NCI-H1105 treated with DMSO at 0.1 percent for 48 hours (cell line): ENCODE results near the gene TUBB1.
"Not testable (repeated sequence)": the region's sequence is repeated elsewhere in the genome, so short reads cannot be mapped to it uniquely, and the experiment has no call there.

Experiments used
- DNase-seq: peaks from one replicate; lab custom pipeline; 2025; lab: John Stamatoyannopoulos, UW

TUBB1 gene

DNA sequence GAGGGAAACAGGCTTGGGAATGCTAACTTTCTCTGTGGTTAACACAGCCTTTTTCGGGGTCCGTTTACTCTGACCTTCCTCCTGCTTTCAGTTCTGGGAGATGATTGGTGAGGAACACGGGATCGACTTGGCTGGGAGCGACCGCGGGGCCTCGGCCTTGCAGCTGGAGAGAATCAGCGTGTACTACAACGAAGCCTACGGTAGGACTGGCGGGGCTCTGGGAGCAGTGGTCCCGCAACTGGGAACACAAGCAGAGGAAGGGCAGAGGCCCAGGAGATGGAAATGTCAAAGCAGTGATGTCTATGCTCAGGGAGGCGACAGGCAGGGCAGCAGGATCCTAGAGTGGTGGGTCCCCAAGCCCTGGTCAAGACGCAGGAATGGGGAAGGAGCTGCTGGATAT is 3.5 kb downstream of the TUBB1 start:
- DNase-seq = no peak

DNA sequence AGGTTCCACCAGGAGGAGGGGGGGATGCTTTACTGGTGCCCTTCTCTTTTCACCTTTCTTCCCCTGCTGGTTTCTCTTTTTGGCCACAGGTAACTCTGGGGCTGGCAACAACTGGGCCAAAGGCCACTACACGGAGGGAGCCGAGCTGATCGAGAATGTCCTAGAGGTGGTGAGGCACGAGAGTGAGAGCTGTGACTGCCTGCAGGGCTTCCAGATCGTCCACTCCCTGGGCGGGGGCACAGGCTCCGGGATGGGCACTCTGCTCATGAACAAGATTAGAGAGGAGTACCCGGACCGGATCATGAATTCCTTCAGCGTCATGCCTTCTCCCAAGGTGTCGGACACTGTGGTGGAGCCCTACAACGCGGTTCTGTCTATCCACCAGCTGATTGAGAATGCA is 4.4 kb downstream of the TUBB1 start:
- DNase-seq = no peak

DNA sequence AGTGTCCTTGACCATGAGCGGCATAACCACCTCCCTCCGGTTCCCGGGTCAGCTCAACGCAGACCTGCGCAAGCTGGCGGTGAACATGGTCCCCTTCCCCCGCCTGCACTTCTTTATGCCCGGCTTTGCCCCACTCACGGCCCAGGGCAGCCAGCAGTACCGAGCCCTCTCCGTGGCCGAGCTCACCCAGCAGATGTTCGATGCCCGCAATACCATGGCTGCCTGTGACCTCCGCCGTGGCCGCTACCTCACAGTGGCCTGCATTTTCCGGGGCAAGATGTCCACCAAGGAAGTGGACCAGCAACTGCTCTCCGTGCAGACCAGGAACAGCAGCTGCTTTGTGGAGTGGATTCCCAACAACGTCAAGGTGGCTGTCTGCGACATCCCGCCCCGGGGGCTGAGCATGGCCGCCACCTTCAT is 4.9 kb downstream of the TUBB1 start:
- DNase-seq = no peak

DNA sequence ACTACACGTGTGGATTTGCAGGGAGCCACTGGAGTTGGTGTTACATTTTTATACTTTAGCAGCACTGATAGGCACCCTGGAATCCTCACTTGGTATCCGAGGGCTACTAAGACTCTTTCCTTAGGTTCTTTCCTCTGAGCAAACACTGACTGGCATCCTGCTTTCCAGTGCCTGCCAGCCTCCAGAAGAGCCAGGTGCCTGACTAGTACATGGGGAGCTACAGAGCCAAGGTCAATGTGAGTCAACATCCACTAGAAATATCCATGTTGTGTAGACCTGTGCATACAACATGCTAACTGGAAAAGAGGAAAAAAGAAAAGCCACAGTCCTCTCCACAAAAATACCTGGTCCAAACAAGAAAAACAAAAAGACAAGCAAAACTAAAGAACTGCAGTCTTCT is 5.9 kb downstream of the TUBB1 start:
- DNase-seq = no peak

DNA sequence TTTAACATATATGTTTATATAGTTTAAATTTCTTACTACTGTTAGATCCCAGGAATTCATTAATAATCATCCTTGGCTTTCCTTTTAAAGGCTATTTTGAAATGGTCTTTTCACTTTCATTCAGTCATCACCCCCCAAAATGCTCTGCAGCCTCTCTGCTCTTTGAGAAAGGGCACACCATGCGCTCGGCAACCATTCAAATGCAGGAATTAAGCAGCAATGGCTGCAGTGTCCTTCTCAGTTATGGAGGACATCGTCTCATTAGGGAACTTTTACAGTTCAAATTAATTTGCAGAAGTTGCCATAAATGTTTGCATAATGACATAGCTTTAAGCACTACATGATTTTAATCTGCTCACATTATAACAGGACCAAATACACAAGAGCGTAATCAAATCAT is 6.3 kb downstream of the TUBB1 start:
- no peak for DNase-seq

DNA sequence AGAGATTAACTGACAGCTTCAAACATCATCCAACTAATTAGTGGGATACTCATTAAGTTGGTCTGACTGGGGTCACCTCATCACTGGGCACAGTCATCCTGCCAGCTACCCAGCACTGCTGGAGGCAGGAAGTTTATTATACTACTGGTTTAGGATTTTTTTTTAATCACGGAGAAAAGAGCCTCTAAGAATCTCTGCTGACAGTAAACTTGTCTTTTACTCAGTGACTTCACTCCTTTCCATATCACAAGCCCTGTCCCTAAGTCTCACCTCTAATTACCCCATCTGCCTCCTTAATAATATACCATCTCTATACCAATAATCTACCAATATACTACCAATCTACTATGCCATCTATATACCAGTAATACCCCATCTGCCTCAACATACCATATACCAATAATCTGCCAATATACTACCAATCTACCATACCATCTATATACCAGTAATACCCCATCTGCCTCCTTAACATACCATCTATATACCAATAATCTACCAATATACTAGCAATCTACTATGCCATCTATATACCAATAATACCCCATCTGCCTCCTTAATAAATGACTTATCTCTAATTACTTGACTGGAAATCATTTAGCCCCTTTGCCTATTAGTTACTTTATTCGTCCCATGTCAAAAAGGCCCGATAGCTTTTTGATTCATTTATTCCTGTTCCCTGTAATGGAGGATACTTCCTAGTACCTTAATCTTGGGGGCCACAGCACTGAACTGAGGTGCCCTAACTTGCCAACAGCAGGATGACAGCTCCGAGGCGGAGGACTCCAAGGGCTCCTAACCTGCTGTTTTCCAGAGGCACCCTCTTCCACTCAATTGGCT is 7.9 kb downstream of the TUBB1 start:
- DNase-seq = no peak

DNA sequence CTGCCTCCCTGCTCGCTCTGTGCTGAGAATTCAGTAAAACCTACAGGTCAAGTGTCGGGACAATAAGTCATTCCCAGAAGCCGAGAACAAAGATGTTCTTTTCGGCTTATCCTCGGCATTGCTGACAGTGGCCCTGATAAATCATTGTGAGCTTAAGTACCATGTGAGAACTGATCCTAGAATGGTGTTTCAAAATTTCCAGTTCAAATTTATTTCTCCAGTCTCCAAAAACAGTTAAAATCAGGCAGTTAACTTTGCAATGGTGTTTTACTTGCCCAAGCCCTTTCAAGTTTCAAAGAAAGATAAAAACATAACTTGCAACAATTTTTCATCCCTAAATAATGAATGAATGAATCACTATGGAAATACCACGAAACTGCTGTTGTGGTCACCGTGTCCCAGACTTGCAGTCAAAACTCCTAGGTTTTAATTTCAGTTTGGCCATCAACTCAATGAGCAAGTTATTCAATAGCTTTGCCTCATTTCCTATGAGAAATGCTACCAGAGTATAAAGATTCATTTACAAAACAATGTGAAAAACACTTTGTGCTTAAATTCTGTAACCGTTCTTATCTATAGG is 8.6 kb downstream of the TUBB1 start:
- no peak for DNase-seq

DNA sequence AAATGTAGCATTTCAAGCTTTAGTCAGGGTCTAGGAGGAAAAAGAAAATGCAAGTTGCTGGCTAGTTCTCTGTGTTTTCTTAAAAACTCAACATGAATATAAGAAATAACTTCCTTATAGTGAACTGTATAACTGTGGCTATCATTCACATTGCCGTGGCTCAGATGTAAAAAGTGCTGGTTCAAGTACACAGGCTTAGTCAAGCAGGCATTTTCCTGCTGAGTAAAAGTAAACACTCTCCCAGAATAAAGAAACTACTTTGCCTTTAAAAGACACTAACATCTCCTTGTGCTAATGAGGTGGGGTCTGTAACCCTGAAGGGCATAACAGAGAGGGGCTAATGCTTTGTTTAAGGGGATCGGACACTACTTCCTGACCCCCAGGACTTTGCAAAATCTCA is 9.6 kb downstream of the TUBB1 start:
- DNase-seq = no peak

DNA sequence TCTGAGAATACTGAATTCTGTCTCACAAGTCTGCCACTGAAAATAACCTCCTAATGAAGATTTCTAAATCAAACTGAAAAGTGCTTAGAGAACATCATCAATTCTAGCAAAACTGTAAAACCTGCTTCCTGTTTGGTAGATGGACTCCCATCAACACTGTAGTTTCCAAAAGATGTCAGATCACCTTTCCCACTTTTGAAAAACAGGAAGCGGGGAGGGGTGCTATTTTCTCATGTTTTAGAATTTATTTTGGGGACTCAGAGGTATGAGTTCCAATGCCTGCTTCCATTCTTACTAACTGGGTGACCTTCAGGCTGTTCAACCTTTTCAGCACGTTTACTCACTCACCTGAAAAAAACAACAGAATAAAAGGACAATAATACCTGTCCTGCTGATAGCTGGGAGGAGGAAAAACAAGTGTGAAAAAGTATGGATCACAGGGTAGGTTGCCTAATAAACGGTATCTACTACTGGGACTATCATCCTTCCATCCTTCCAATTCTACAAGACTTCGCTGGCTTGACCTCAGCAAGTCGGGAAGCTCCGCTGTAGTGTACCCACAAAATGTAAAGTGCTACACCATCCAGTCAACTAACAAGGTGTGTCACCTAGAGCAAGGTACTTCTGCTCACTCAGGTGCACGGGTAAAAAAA is 11.8 kb downstream of the TUBB1 start:
- DNase-seq = no peak

DNA sequence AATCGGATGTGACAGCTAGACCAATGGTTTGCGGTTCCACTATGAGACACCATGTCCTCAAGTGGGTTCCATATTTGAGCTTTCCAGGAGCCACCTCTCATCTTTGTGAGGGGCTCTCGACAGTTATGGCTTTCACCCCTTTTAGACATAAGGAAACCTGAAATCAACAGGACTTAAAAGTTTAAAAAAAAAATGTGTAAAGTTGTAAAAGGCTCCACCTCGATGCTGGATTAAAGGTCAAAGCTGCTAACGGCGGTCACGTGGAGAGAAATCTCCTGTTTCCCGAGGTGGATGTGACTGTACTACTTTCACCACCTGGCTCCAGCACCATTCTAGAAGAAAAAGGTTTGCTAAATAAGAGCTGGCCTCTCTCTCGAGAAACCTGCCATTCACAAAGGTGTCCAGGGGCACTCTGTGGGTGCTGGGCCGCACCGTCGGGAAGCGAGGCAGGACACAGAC is 12.4 kb downstream of the TUBB1 start:
- no peak for DNase-seq

DNA sequence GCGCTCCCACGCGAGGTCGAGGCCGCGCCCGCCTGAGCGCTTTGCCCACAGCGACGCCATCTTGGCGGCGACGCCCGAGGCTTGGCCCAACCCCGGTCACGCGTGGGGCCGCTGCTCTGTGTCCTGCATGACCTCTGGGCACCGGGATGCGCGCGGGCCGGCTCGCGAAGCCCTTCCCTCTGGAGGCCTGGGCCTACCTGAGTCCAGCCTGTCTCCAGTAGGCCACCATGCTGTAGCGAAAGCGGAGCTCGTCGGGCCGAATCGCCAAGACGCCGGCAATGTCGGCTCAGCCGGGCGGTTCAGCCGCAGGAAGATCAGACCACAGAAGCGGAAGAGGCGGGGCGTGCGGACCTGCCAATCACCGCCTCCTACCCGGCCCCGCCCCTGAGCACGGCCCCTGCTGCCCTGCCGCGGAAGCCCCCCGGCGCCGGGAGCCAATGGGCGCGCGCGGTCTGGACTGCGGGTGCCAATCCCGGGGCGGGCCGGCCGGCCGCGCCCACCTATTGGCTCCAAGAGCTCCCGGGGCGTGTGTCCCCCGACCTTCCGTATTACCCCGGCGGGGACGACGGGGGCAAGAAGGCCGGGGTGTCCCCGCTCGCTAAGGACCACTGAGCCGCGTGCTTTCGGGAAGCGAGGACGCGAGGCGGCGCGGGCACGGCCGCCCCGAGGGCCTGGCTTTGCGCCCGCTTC is 12.9 kb downstream of the TUBB1 start, which contains the start of gene ATP5F1E:
ATP5F1E (minus strand) TSS at position 313 of the 690 bp plus-strand sequence; CDS start at position 229, 84 bp downstream.
- DNase-seq = peak; percentile 98

DNA sequence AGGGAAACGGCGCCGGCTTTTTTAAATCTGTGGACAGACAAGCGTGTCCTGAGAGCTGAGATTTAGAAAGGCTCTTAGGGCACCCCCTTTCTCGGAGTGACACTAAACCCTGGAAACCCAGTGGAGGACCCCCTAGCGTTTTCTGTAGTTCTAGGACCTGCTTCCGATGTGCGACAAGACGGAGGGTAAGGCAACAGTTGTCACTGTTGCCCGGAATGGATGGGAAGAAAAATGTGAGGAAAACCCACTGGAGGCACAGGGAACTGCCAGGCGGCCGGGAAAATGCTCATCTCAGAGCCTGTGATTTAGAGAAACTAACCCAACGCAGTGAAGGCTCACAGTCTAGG is 13.5 kb downstream of the TUBB1 start:
- peak; percentile 88 for DNase-seq

DNA sequence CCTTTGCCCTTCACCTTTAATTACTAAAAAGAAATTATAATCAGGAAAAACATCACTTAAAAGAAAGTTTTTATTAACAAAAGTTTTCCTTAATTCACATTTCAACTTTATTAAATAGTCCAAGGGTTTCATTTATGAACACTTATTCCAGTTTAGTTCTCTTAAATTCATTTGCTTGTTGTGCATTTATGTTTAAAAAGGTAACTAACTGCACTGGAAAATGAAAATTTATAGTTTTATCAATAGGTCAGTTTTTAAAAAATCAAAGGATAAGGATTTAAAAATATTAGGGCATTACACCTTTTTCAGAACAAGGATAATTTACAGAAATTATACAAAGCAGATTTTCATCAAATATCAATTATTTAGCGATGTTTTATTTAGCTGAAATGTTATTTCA is 13.9 kb downstream of the TUBB1 start:
- DNase-seq = no peak

DNA sequence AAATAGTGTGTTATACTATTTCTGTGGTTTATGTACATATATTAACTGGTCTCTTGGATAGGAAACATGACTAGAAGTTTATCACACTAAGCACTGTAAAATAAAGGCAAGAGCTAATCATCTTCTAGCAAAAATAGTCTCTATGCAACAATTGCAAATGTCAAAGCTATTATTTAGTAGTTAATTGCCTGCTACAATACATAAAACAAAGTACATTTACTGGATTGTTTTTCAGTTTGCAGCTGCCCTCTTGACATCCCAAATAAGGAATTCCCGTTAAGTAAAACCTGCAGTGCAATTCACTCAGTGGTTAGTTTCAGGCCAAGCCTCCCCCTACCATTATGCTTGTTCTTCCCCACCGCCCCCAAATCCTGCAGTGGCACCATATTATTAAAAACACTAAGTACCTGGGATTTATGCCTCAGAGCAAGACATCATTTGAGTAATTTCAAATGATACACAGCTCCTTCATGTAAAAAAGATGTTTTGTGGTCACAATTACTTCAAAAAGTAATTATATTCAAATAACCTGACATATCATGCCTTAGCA is 14.5 kb downstream of the TUBB1 start:
- peak; percentile 99 for DNase-seq

DNA sequence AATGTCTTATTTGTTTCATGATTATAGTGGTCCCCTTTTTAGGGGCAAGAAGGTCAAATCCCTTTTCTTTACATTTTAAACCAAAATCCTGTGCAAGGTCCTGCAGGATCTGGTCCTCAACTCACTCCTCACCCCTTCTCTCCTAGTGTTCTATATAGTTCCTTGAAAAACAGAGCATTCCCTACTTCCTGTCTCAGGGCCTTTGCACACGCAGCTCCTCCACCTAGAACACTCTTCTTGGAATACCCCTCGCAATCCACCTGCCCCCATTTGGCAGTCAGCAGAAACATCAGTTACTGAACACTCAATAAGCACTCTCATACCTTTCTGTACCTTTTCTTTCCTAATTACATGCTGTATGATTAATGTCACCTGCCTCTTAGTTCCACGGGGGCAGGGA is 16.2 kb downstream of the TUBB1 start:
- no peak for DNase-seq

DNA sequence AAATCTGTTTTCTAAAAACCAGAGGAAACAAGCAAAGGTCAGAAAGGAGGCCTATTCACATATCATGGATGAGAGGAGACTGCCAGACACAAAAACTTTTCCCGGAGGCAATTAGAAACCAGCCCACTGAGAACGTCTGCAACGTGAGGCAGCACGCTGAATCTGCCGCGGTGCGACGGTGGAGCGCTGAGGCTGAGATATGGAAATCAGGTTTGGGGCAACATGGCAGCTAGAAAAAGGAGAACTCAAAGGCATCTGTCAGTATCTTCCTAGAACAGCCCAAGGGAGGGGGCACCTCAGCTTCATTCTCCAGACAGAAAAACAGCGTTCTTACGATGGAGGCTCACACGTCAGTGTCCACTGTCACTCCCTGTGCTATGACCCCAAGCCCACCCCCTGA is 18.2 kb downstream of the TUBB1 start:
- no peak for DNase-seq

DNA sequence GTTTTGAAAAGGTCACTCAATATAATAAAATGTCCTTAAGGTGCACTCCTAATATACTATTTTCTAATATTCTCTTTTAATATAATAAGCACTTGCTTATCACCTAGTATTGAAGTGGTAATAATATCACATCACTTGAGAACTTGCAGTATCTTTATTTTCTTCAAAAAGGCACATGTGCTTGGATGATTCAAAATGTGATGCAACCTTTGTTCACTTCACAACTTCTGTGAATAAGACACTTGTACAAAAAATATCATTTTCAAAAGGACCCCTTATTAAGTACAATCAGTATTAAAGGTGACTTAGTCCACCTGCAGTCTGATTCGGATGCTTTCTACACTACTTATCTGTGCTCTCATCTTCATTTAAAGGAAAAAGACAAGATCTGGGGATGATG is 20.0 kb downstream of the TUBB1 start:
- DNase-seq = no peak

DNA sequence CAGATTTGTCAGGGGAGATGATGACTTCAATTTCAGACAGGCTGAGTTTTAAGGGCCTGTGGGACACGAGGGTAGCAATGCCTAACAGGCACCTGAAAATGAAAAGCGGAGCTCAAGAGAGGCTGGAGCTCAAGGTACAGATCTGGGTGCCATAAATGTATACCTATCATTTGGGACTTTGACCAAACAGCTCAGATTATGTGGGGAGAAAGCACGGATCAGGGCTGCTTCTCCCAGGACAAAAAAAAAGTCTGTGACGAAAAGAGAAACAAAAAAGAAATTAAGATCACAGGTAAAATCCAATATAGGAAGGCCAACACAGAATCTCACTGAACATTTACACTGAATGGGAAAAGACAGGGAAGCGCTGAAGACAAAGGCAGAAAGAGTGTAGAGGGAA is 21.4 kb downstream of the TUBB1 start:
- no peak for DNase-seq

DNA sequence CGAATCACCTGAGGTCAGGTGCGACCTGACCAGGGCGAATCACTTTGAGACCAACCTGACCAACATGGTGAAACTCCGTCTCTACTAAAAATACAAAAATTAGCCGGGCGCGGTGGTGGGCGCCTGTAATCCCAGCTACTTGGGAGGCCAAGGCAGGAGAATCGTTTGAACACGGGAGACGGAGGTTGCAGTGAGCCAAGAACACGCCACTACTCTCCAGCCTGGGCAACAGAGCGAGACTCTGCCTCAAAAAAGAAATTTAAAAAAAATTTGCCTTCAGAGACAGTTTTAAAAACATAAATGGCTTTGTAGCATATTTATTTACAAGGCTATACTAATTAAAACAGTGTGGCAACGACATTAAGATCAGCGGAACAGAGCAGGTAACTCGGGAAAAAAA is 22.3 kb downstream of the TUBB1 start:
- DNase-seq = not testable (repeated sequence)

DNA sequence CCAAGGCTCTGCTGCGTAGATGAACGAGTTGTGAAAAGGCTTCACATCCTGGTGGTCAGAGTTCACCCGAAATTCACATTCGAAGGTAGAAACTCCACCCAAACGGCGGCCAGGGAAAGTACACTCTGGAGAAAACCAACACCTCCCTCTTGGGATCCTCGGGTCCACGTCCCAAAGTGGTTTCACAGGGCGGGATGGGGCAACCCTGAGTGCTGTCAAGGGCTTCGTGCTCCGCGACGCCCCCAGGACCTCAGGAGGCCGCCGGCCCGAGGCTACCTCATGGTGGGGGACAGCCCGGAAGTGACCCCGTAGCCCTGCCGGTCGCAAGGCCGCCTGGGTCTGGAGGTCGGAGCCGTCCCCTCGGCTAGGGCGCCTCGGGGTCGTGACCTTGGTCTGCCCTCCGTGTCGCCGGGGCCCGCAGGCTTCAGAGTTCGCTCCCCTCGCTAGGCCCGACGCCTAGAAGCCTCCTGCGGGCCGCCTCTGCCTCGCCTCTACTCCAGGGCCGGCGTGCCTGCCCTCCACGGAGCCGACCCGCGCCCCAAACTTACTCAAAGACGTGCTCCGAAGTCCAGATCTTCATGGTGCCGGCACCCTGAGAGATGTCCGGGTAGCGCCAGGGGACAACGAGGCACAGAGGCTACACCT is 23.0 kb downstream of the TUBB1 start, which contains the start of gene PRELID3B:
PRELID3B (minus strand) TSS at position 636 of the 645 bp plus-strand sequence; CDS start at position 580, 56 bp downstream.
- no peak for DNase-seq

DNA sequence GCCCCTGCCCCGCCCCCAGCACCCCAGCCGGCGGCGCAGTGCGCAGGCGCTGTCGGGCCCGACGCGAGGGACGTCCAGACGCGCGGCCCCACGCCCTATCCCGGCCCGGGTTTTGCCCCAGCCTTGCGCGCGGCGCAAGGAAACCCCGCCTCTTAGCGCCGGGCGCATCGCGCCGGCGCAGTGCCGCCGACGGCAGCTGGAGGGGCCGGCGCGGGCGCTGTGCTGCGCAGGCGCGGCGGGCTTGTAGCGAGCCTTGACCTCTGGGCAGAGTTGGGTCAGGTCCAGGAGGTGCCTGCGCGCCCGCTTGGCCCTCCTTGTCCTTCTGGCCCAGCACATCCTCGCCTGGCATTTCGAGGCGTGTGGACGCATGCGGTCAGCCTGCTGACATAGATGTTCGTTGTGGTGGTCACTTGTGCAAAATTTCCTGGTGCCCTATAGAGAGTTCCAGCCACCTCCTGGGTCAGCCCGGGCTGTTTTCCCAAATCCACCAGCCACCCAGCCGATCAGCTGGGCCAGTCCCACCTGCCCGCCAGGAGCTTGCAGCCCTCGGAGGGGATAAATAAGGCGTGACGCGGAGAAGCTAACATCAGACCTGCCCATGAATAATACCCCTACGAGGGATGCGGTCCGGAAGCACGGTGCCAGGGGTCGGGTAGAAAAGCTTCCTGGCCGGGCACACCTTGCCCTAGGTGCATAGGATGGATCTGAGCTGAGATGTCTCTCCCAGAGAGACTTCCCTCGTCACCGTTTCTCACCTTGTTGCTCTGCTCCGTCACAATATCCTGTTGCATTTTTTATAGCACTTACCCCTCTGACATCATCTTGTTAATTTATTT is 23.8 kb downstream of the TUBB1 start:
- peak; percentile 33 for DNase-seq
